Measurements from ENCODE around the gene RTKN2.

- TF ChIP-seq POLR2A (IDR thresholded peaks at IDR 0.05) (no peak), CTCF (IDR thresholded peaks at IDR 0.05) (no peak)
Observed at GRCh38 chr10:62308101-62308500, 39.5 kb upstream of the RTKN2 start.
